OCI-LY7 (cell line): ENCODE results near the gene MYOM3.

Experiments
- CTCF ChIP-seq: fragments of 200-600 bp; sonication (generic); conservative IDR thresholded peaks from 2 replicates; pipeline ENCODE4 v1.5.1; 2014; ENCODE audit warnings: mild to moderate bottlenecking, antibody characterized with exemption, low read length, moderate library complexity, mixed read lengths
- EZH2phosphoT487 ChIP-seq: fragments of 200-600 bp; sonication (generic); IDR thresholded peaks from 2 replicates; pipeline ENCODE4 v1.6.1; 2018; ENCODE audit warnings: low read depth, borderline replicate concordance, mild to moderate bottlenecking, mixed run types, antibody characterized with exemption, low read length, moderate library complexity, mixed read lengths

DNA sequence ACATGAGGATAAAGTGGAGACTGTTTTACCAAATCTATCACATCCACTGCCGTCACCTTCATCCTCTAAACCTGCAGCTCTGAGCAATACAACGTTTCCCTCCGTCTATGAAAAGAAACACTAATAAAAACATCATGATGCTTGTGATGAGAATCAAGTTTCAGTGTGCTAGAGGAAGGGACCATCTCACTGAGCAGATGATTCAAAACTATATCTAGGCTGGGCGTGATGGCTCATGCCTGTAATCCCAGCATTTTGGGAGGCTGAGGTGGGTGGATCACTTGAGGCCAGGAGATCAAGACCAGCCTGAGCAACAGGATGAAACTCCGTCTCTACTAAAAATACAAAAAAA lies 14.7 kb upstream of the MYOM3 start:
- no peak for TF ChIP-seq CTCF
- no peak for TF ChIP-seq EZH2phosphoT487
